Astrocyte of the spinal cord (primary cell): ENCODE results near the gene TCERG1.

Experiments used
- DNase-seq: peaks from one replicate; pipeline ENCODE4 v3.0.0; 2011; ENCODE audit warnings: low read depth, low spot score
- H3K4me3 ChIP-seq: 2 replicates; pipeline ENCODE4 v1.5.1; 2011; ENCODE audit warnings: low read depth, mild to moderate bottlenecking, low read length, moderate library complexity
- in situ Hi-C: cut with HindIII; loops from 2 replicates; pipeline ENCODE4 v1.10.0; 2017; ENCODE audit warnings: low sequenced_read_pairs
- TF ChIP-seq, protein P1 (sequence below): IDR thresholded peaks from 2 replicates; pipeline ENCODE4 v1.5.1; 2012; ENCODE audit warnings: low read depth, mild to moderate bottlenecking, low read length, inconsistent platforms

Gene TCERG1

DNA sequence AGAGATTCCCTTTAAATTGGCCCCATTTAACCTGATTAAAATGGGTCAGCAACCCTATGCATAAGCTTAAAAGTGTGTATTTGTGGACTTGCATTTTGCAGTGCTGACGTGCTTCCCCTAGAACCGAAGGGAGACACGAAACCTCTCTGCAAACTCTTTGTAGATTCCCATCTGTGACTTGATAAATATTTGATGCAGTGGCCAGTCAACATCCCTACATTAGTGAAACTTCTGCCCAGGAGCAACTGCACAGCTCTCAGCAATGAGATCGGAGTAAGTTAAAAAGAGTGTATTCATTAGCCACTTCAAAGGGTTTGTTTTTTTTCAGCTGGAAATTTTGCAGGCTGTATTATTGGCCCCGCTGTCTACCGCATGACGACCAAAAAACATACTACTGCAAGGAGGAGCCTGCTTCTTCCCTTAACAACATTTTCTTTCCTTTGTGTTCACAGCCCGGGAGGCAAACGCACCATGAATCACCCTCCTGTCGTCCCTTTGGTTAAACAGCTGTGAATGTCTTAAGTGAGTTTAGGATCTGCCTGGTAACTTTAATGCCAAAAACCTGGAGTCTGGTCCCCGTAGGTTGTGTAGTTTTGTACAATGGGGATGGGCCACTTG, 38.0 kb upstream of the TCERG1 start:
- peak; percentile 73 for DNase-seq
- H3K4me3 ChIP-seq = no peak overlapping the region
- in situ Hi-C loops = no loop called here
- TF ChIP-seq, protein P1, sequence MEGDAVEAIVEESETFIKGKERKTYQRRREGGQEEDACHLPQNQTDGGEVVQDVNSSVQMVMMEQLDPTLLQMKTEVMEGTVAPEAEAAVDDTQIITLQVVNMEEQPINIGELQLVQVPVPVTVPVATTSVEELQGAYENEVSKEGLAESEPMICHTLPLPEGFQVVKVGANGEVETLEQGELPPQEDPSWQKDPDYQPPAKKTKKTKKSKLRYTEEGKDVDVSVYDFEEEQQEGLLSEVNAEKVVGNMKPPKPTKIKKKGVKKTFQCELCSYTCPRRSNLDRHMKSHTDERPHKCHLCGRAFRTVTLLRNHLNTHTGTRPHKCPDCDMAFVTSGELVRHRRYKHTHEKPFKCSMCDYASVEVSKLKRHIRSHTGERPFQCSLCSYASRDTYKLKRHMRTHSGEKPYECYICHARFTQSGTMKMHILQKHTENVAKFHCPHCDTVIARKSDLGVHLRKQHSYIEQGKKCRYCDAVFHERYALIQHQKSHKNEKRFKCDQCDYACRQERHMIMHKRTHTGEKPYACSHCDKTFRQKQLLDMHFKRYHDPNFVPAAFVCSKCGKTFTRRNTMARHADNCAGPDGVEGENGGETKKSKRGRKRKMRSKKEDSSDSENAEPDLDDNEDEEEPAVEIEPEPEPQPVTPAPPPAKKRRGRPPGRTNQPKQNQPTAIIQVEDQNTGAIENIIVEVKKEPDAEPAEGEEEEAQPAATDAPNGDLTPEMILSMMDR = no peak

DNA sequence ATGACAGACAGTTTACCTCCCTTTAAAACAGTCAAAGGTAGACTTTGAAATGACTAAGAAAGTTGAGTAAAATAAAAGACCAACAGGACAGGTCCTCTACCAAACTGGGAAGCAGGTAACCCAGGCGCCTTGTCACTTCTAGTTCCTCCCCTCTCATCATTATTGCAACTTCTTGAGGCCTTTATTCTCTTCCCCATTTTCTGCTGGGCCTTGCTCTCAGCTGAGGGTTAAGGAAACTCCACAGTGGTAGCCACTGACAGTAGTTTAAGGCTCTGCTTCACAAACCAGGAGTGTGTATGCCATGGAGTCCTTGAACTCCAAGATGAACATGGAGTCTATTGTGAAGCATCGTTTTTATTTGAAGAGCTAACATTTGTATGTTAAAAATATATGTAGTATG, 36.9 kb upstream of the TCERG1 start:
- no peak for DNase-seq
- no peak overlapping the region for H3K4me3 ChIP-seq
- TF ChIP-seq, protein P1 = no peak
- in situ Hi-C loops = no loop called here

DNA sequence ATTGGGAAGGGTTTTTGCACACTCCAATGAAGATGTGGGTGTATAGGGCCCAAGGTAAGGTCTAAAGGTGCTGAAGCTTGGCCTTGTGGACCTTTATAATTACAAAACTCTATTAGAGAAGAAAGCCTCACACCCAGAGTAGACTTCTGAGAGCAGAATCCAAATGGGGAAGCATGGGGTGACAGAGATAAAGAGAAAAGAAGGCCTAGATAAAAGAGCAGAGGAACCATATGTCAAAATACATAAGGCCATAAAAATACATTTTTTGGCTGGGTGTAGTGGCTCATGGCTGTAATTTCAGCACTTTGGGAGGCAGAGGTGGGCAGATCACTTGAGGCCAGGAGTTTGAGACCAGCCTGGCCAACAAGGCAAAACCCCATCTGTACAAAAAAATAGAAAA, 27.4 kb upstream of the TCERG1 start:
- TF ChIP-seq, protein P1 = no peak
- in situ Hi-C loops = no loop called here
- DNase-seq = no peak
- H3K4me3 ChIP-seq = no peak overlapping the region

DNA sequence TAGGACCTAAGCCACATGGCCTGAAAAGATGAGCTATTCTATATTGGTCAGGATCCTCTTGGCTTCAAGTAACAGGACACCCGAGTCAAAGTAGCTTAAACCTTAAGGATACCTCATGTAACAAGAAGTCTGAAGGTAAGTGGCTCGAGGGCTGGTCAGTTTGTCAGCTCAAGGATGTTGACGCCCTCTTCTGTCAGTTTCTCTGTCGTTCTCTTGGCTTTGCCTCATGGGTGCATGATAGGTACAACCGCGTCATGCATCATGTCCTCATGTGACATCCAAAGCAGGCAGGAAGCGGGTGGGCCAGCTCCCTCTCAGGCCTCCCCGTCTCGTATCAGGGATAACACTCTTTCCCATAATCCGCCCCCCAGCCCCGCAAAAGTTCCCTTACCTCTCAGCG, 22.1 kb upstream of the TCERG1 start:
- in situ Hi-C loops = no loop called here
- no peak overlapping the region for H3K4me3 ChIP-seq
- TF ChIP-seq, protein P1 = no peak
- no peak for DNase-seq

DNA sequence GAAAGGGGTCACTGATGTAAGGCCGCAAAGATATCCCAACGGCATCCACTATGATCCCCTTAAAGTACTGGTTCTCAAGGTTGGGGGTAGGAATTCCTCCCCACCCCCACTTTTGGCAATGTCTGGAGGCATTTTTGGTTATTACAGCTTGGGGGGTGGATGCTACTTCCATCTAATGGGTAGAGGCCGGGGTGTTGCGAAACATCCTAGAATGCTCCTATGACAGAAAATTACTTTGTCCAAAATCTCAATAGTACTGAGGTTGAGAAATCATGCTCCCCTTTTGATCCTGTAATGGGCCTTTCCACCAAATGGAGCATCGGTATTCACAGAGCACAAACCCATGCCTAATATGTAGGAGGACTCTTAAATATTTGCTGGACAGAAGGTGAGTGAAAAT, 20.8 kb upstream of the TCERG1 start:
- DNase-seq = no peak
- no peak overlapping the region for H3K4me3 ChIP-seq
- in situ Hi-C loops = no loop called here
- TF ChIP-seq, protein P1 = no peak

DNA sequence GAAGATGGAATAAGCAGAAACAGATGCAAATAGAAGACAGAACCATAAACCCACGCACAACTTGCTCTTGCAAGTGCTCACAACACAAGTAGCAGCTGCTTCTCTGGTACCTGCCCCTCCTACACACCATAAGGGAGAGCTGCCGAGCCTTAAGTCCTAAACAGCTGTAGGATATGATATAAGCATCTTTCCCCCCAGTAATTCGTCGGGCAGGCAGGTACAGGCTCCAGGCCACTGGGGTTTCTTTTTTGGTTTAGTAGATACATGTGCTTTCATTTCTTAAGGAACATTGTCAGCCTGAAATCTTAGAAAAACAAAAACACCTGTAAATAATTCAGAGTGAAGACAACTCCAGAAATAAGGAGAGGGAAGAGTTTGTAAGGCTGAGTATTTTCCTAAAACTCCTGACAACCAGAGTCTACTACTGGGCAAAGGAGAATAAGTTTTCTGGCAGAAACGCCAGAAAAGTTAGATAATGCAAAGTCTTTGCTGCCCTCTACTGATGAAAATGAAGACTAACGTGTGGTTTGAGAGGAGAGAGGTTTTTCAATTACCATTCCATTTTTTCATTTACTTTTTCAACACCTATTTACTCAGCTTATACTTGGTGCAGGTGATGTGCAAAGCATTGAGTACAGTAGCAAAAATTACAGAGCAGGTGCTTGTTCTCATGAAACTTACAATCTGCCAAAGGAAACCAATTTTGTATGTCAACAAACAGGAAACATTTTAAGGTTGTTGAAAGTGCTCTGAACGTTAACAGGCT, 20.1 kb upstream of the TCERG1 start:
- peak; percentile 50 for DNase-seq
- no peak overlapping the region for H3K4me3 ChIP-seq
- in situ Hi-C loops = no loop called here
- TF ChIP-seq, protein P1 = peak; percentile 57
